Pancreas (tissue), 10 donors: ENCODE data around the gene KRT37. TPM values are rescaled to one million over a fixed set of nuclear protein-coding genes. Genes with fewer than 3 reads are reported as not detected.
"Not testable (repeated sequence)": the region's sequence is repeated elsewhere in the genome, so short reads cannot be mapped to it uniquely, and the experiment has no call there.

ENCODE experiments used
- ATAC-seq, 4 donors: fragments of 200-7000 bp; cut with Tn5 transposase; one replicate each; pipeline versions ENCODE4 v1.8.0 to v1.9.1; 2020; ENCODE audit warnings: mild to moderate bottlenecking in 4 of 4, moderate library complexity in 4 of 4
- DNase-seq, 6 donors: peaks; one replicate each; pipeline ENCODE4 v3.0.0-alpha.2; 2020
- FAIRE-seq: peaks from 2 replicates; lab custom pipeline; 2012; peaks lifted over from hg19 to GRCh38; lab: Jason Lieb, UNC
- H3K27ac ChIP-seq, 4 donors: fragments of 200-600 bp; sonication (generic); 1 replicate in 3 of 4; 2 replicates in 1 of 4; pipeline versions ENCODE4 v1.5.0 to v1.8.0; 2020
- H3K27me3 ChIP-seq, 4 donors: fragments of 200-600 bp; one replicate each; pipeline ENCODE4 v1.8.0; 2021
- H3K36me3 ChIP-seq, 3 donors: fragments of 200-600 bp; sonication (generic) in 1 of 3; one replicate each; pipeline versions ENCODE4 v1.5.0 to v1.8.0; 2020 to 2021
- H3K4me1 ChIP-seq, 3 donors: fragments of 200-600 bp; one replicate each; pipeline ENCODE4 v1.8.0; 2021
- H3K4me3 ChIP-seq, 4 donors: fragments of 200-600 bp; sonication (generic) in 2 of 4; one replicate each; pipeline versions ENCODE4 v1.5.0 to v1.8.0; 2020 to 2021
- H3K9me3 ChIP-seq, 4 donors: fragments of 200-600 bp; one replicate each; pipeline ENCODE4 v1.8.0; 2021
- WGBS, 2 donors: extraction: QIAGEN DNeasy Blood & Tissue Kit; methylation state at CpG; one replicate each; pipeline ENCODE4 v1.1.7; 2013; 5-methylcytosine and 5-hydroxymethylcytosine counted together
- intact Hi-C, 3 donors: fragments of 100-400 bp; cut with DNase I; formaldehyde crosslinking; loops; one replicate each; pipeline versions ENCODE4 v1.11.1 to v1.14.2; 2022
- polyA plus RNA-seq, 2 donors: library from polyadenylated mRNA; stranded (reverse); fragments of 200-250 nt; gene quantifications; one replicate each; pipeline ENCODE4 v1.2.3, GENCODE V29; 2013
- total RNA-seq, 6 donors: library from RNA; stranded (reverse); fragmentation: NEBNext Ultra II Directional in 4 of 6; extraction: Animal tissue kit (Norgen Biotek cat#: 25700) in 4 of 6; gene quantifications; one replicate each; pipeline versions ENCODE4 v1.2.1 to v1.2.4, GENCODE V29; 2021 to 2023
- TF ChIP-seq, protein P1 (sequence below), 4 donors: fragments of 200-600 bp; sonication (generic) in 3 of 4; IDR thresholded peaks; one replicate each; pipeline versions ENCODE4 v1.5.0 to v1.8.0; 2021; ENCODE audit warnings: antibody characterized with exemption in 4 of 4
- donor health status: healthy with polysubstance abuse.
- donor health status: DM: no; HTN: no; CAD: no; lungs with moderate emphysema.
- donor health status: DM: no; HTN: no; CAD: no.
- donor health status: control.
- donor health status: control.
- donor health status: Bipolar disorder and iron deficiency.
- donor health status: DM: yes; HTN: yes; CAD: no.
- donor health status: DM: no; HTN: no; CAD: no.
- donor health status: DM: no; HTN: no; CAD: no.
- donor health status: DM: yes; HTN: yes; CAD: no.

KRT37 gene
- total and polyA plus RNA-seq, 8 donors = not detected

DNA sequence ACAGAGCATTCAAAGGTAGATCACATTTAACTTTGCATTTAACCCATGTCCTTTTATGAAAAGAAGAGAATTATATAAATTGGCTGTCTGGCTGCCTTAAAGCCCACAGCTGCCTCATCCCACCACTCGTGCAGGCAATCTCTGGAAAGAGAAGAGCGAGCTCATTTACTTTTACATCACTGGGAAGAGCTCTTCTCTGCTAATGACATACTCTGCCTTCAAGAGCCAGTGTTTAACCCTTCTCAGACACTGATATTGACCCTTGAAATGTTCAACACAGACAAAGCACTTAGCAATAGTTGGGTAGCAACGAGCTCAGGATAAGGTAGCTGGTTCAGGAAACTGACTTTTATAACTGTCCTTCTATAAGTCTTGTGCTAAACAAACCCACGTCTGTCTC is 9.6 kb upstream of the KRT37 start:
- intact Hi-C loops = no loop called here
- ATAC-seq (no peak), DNase-seq (no peak), FAIRE-seq (no peak)
- Histone ChIP-seq H3K4me1 (no peaks in the 10 kb centered on the region), H3K36me3 (no peaks in the 10 kb centered on the region), H3K27me3 (no peaks in the 10 kb centered on the region), H3K4me3 (no peak overlapping the region), H3K9me3 (no peaks in the 10 kb centered on the region), H3K27ac (no peak overlapping the region)
- TF ChIP-seq, protein P1, sequence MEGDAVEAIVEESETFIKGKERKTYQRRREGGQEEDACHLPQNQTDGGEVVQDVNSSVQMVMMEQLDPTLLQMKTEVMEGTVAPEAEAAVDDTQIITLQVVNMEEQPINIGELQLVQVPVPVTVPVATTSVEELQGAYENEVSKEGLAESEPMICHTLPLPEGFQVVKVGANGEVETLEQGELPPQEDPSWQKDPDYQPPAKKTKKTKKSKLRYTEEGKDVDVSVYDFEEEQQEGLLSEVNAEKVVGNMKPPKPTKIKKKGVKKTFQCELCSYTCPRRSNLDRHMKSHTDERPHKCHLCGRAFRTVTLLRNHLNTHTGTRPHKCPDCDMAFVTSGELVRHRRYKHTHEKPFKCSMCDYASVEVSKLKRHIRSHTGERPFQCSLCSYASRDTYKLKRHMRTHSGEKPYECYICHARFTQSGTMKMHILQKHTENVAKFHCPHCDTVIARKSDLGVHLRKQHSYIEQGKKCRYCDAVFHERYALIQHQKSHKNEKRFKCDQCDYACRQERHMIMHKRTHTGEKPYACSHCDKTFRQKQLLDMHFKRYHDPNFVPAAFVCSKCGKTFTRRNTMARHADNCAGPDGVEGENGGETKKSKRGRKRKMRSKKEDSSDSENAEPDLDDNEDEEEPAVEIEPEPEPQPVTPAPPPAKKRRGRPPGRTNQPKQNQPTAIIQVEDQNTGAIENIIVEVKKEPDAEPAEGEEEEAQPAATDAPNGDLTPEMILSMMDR (IDR thresholded peaks at IDR 0.05) = no peak
- WGBS, 2 donors = 40% methylated on average over 4 of the region's 4 CpGs

DNA sequence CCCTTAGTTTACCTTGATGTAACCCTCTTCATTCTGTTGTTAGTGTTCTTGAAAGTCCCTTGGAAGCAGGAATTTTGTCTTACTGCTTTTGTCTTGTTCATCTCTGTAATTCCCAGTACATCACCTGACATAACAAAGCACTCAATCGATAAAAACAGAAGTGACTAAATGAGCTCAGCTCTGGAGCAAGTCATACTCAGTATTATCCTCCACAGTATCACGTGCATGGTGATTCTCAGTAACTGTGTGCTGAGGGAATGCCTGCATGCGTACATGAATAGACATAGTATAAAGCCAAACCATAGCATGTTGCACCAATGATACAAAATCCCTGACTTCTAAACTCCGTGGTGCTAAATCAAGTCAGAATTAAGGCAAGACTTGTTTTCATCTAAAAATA is 9.2 kb upstream of the KRT37 start:
- TF ChIP-seq, protein P1 (IDR thresholded peaks at IDR 0.05) = no peak
- Histone ChIP-seq H3K4me1 (no peaks in the 10 kb centered on the region), H3K9me3 (no peaks in the 10 kb centered on the region), H3K4me3 (no peak overlapping the region), H3K36me3 (no peaks in the 10 kb centered on the region), H3K27ac (no peak overlapping the region), H3K27me3 (no peaks in the 10 kb centered on the region)
- FAIRE-seq = no peak
- 38 to 42% methylated on average over 4 of the region's 4 CpGs for WGBS, 2 donors
- intact Hi-C loops = no loop called here
- no peak for DNase-seq
- no peak for ATAC-seq

DNA sequence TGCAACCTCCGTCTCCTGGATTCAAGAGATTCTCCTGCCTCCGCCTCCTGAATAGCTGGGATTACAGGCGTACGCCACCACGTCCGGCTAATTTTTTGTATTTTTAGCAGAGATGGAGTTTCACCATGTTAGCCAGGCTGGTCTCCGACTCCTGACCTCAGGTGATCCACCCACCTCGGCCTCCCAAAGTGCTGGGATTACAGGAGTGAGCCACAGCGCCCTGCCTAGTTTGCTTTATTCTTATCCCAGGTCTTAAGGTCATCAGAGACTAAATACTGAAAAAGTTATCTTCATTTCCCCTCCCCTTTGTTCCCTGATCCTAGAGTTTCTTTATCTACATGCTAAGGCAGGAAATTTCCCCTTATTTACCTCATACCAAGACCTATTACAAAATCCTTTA is 6.0 kb upstream of the KRT37 start:
- FAIRE-seq, H3K36me3 ChIP-seq, H3K4me1 ChIP-seq, H3K4me3 ChIP-seq, intact Hi-C loops, H3K27ac ChIP-seq, ATAC-seq, H3K9me3 ChIP-seq, DNase-seq, H3K27me3 ChIP-seq: not testable (repeated sequence)
- 61 to 63% methylated on average over 9 of the region's 9 CpGs for WGBS, 2 donors

DNA sequence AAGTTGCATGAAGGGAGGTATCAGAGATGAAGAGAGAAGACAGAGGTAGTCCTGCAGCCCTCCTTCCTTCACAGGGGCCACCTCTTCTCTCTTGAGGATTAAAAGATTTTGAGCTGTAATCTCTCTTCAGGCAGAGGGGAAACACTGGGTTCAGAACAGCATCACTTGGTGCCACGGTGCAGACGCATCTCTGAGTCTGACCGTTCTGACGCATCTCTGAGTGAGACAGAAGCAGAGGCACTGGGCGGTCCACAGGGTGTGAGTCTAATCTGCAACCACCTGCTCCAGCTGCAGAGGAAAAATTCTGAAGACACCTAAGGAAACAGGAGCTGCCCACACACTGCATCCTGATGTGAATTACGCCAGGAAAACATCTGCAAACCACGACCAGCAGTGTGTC is 5.3 kb upstream of the KRT37 start:
- FAIRE-seq = no peak

DNA sequence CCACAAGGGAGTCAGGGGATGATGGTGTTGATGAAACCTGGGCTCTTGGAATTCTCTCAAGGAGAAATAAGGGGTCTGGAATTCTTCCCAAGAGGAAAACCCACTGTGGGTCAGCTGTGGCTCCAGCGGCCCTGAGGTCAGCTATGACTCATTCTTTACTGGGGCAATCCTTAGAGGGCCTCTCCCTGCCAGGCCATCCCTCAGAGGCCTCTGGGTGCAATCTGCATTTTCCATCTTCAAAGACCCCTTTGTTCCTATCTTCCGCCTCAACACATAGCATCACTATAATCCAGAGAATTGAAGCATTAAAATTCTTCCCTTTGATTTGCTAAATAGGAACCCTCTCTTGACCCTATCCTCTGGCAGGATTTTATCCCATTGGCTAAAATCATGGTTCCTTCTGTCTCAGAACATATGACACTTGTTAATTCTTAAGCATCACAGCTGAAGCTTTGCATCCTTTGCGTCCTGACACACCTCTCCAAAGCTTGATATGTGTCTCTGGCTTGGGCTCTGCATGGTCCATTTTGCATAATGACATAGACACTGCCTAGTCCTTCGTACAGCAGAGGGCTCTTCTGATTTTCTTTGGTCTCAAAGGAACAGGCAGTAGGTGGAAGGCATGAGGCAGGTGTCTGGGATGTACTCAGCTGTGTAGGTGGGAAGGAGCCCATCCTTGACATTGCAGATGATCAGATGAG is 4.4 kb upstream of the KRT37 start:
- Histone ChIP-seq H3K27me3 (peaks cover 0 to 5% (median 0%) of the 10 kb centered on the region in 4 donors), H3K36me3 (no peaks in the 10 kb centered on the region), H3K9me3 (no peaks in the 10 kb centered on the region), H3K4me3 (no peak overlapping the region), H3K27ac (no peak overlapping the region), H3K4me1 (no peaks in the 10 kb centered on the region)
- 52 to 62% methylated on average over 4 of the region's 4 CpGs for WGBS, 2 donors
- TF ChIP-seq, protein P1 (IDR thresholded peaks at IDR 0.05) = no peak
- intact Hi-C loops = no loop called here
- FAIRE-seq = no peak
- DNase-seq = no peak
- no peak for ATAC-seq

More for the DNA sequence above, 5.3 kb upstream of the KRT37 start:
- H3K27me3 ChIP-seq = peaks cover 0 to 5% (median 0%) of the 10 kb centered on the region in 4 donors
- DNase-seq = no peak
- no peaks in the 10 kb centered on the region for H3K4me1 ChIP-seq
- H3K36me3 ChIP-seq = no peaks in the 10 kb centered on the region
- H3K4me3 ChIP-seq = no peak overlapping the region
- WGBS, 2 donors = 63 to 77% methylated on average over 7 of the region's 7 CpGs
- TF ChIP-seq, protein P1 (IDR thresholded peaks at IDR 0.05) = no peak
- H3K9me3 ChIP-seq = no peaks in the 10 kb centered on the region
- intact Hi-C loops = no loop called here
- H3K27ac ChIP-seq = no peak overlapping the region
- no peak for ATAC-seq

DNA sequence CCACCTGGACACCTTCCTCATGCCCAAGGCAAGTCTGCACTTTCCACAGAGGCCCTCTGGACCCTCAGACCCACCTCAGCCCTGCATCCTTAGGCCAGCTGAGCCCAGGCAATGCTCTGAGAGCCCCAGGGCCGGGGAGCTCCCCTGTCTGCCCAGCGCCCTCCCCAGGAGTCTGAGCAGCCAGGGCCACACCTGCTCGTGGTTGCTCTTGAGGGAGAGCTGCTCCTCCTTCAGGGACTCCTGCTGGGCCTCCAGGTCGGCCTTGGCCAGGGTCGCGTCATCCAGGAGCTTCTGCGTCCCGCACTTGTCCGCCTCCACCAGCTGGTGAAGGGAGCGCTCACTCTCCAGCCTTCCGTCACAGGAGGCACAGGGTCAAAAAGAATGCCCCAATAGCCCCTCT is 1.8 kb downstream of the KRT37 start:
- H3K4me1 ChIP-seq, FAIRE-seq, H3K27ac ChIP-seq, H3K27me3 ChIP-seq, DNase-seq, ATAC-seq, H3K4me3 ChIP-seq, intact Hi-C loops, H3K36me3 ChIP-seq, H3K9me3 ChIP-seq: not testable (repeated sequence)
- 73 to 78% methylated on average over 11 of the region's 11 CpGs for WGBS, 2 donors
